Gastroesophageal sphincter (tissue), 3 donors: Measurements from ENCODE around the gene PLAGL2.

Experiments
- EP300 ChIP-seq: sonication (generic); formaldehyde crosslinking; IDR thresholded peaks from one replicate; pipeline ENCODE4 v1.6.1; 2017; ENCODE audit warnings: antibody characterized with exemption, mild to moderate bottlenecking
- POLR2A ChIP-seq, 2 donors: fragments of 450-650 bp; IDR thresholded peaks; one replicate each; pipeline ENCODE4 v1.6.1; 2017; ENCODE audit warnings: antibody characterized with exemption in 2 of 2, mild to moderate bottlenecking in 2 of 2, moderate library complexity in 1 of 2
- TF ChIP-seq, protein P1 (sequence below), 4 experiments: fragments of 200-600 bp in 2 of 4; fragments of 450-650 bp in 2 of 4; sonication (generic) in 1 of 4; IDR thresholded peaks; one replicate each; pipeline ENCODE4 v1.5.1; 2017 to 2019; ENCODE audit warnings: antibody characterized with exemption in 4 of 4, mild to moderate bottlenecking in 2 of 4, moderate library complexity in 2 of 4

DNA sequence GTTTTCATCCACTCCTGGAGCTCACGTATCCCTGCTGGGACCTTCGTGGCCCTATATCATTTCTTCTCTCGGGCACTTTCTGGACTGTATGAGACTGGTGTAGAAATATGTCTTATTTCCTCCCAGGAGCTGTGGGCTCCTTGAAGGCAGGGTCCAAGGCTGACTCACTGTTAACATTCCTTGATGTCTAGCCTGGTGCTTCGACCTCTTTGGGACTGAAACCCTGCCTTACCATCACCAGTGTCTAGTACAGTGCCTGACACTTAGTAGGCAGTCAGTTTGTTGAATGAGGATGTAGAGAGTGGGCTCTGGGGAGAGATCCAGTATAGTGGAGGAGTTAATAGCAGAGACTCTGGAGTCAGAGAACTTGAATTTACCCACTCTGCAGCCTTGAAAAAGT is 23.7 kb upstream of the PLAGL2 start:
- TF ChIP-seq, protein P1, sequence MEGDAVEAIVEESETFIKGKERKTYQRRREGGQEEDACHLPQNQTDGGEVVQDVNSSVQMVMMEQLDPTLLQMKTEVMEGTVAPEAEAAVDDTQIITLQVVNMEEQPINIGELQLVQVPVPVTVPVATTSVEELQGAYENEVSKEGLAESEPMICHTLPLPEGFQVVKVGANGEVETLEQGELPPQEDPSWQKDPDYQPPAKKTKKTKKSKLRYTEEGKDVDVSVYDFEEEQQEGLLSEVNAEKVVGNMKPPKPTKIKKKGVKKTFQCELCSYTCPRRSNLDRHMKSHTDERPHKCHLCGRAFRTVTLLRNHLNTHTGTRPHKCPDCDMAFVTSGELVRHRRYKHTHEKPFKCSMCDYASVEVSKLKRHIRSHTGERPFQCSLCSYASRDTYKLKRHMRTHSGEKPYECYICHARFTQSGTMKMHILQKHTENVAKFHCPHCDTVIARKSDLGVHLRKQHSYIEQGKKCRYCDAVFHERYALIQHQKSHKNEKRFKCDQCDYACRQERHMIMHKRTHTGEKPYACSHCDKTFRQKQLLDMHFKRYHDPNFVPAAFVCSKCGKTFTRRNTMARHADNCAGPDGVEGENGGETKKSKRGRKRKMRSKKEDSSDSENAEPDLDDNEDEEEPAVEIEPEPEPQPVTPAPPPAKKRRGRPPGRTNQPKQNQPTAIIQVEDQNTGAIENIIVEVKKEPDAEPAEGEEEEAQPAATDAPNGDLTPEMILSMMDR (IDR thresholded peaks at IDR 0.05), result no peak
- TF ChIP-seq EP300 (no peak), POLR2A (IDR thresholded peaks at IDR 0.05) (no peak)
